B cell (primary cell): ENCODE results near the gene SYNE2.

Experiments
- EZH2 ChIP-seq: IDR thresholded peaks from 2 replicates; pipeline ENCODE4 v1.6.1; 2012; ENCODE audit warnings: borderline replicate concordance, low read depth, mild to moderate bottlenecking, moderate library complexity, low read length; ENCODE audit not compliant: insufficient read depth, poor library complexity, severe bottlenecking
- TF ChIP-seq, protein P1 (sequence below): fragments of 200-600 bp; IDR thresholded peaks from one replicate; pipeline ENCODE4 v1.8.0; 2022; ENCODE audit warnings: antibody characterized with exemption, mild to moderate bottlenecking

GRCh38 chr14:64117671-64118402, 265.0 kb downstream of the SYNE2 start:
- TF ChIP-seq, protein P1, sequence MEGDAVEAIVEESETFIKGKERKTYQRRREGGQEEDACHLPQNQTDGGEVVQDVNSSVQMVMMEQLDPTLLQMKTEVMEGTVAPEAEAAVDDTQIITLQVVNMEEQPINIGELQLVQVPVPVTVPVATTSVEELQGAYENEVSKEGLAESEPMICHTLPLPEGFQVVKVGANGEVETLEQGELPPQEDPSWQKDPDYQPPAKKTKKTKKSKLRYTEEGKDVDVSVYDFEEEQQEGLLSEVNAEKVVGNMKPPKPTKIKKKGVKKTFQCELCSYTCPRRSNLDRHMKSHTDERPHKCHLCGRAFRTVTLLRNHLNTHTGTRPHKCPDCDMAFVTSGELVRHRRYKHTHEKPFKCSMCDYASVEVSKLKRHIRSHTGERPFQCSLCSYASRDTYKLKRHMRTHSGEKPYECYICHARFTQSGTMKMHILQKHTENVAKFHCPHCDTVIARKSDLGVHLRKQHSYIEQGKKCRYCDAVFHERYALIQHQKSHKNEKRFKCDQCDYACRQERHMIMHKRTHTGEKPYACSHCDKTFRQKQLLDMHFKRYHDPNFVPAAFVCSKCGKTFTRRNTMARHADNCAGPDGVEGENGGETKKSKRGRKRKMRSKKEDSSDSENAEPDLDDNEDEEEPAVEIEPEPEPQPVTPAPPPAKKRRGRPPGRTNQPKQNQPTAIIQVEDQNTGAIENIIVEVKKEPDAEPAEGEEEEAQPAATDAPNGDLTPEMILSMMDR = no peak
- no peak for TF ChIP-seq EZH2
